HCT116 (cell line): ENCODE measurements around the gene LIG1. TPM values are rescaled to one million over a fixed set of nuclear protein-coding genes. Genes with fewer than 3 reads are reported as not detected.

Experiments used
- ATAC-seq: fragments of 200-7000 bp; cut with Tn5 transposase; 2 replicates; pipeline ENCODE4 v1.9.1; 2020; ENCODE audit warnings: mild to moderate bottlenecking, moderate library complexity
- BruUV-seq: library from RNA; stranded (reverse); fragments of 400-500 nt; replicated peaks from 2 replicates; lab custom pipeline; 2021; lab: Mats Ljungman, UMichigan
- CTCF ChIA-PET: fragments of 300-600 bp; sonication (Branson Sonifier 250); formaldehyde crosslinking; loops from one replicate; lab custom pipeline; 2021; ENCODE audit warnings: antibody characterized with exemption; lab: Charles Lee
- POLR2A ChIA-PET: fragments of 300-600, 350-600 bp; sonication (Branson Sonifier 250); formaldehyde crosslinking; loops from one replicate; lab custom pipeline; 2021; ENCODE audit warnings: antibody characterized with exemption; lab: Charles Lee
- RAD21 ChIA-PET, 2 experiments: fragments of 300-600 bp; sonication (Branson Sonifier 250); formaldehyde crosslinking; loops; one replicate each; lab custom pipeline; 2023; ENCODE audit warnings: low total read pairs in 2 of 2; ENCODE audit not compliant: uncharacterized antibody in 2 of 2, unreplicated experiment in 2 of 2, low non-redundant PET in 1 of 2; lab: Charles Lee
- DNase-seq: peaks from one replicate; pipeline ENCODE4 v3.0.0-alpha.2; 2010; ENCODE audit warnings: low read depth, low spot score
- H2AFZ ChIP-seq: fragments of 200-600 bp; shearing (Covaris generic), sonication (generic); 2 replicates; pipeline ENCODE4 v1.6.1; 2017; ENCODE audit warnings: low read depth, mixed run types, mixed read lengths, antibody characterized with exemption, low read length; ENCODE audit not compliant: poor library complexity, severe bottlenecking
- H3K27ac ChIP-seq: 2 replicates; pipeline ENCODE4 v1.5.1; 2012; ENCODE audit warnings: low read depth, low read length
- H3K27me3 ChIP-seq: fragments of 200-600 bp; sonication (generic); 2 replicates; pipeline ENCODE4 v1.6.1; 2016; ENCODE audit warnings: mixed run types, low read length, mixed read lengths; ENCODE audit not compliant: insufficient read depth
- H3K36me3 ChIP-seq, 2 experiments: fragments of 200-500 bp in 1 of 2; fragments of 200-600 bp in 1 of 2; sonication (Bioruptor generic) in 1 of 2; sonication (generic) in 1 of 2; 2 replicates each; pipeline versions ENCODE4 v1.5.1 to v1.6.1; 2014 to 2016; ENCODE audit warnings: low read length in 2 of 2, inconsistent platforms in 1 of 2, mixed read lengths in 1 of 2, mixed run types in 1 of 2; ENCODE audit not compliant: insufficient read depth in 2 of 2, control insufficient read depth in 1 of 2
- H3K4me1 ChIP-seq, 2 experiments: fragments of 200-600 bp in 1 of 2; sonication (generic) in 1 of 2; 2 replicates each; pipeline versions ENCODE4 v1.5.1 to v1.6.1; 2012 to 2017; ENCODE audit warnings: low read length in 2 of 2, inconsistent platforms in 1 of 2, mild to moderate bottlenecking in 1 of 2, mixed read lengths in 1 of 2, mixed run types in 1 of 2, moderate library complexity in 1 of 2; ENCODE audit not compliant: insufficient read depth in 2 of 2, control insufficient read depth in 1 of 2
- H3K4me2 ChIP-seq: fragments of 200-600 bp; sonication (generic); 2 replicates; pipeline ENCODE4 v1.6.1; 2017; ENCODE audit warnings: mixed run types, low read length, mixed read lengths
- H3K4me3 ChIP-seq, 2 experiments: fragments of 200-600 bp in 1 of 2; sonication (generic) in 1 of 2; replicated peaks in 1 of 2; 2 replicates each; pipeline ENCODE4 v1.5.1; 2011 to 2016; ENCODE audit warnings: low read length in 2 of 2, control low read depth in 1 of 2, low read depth in 1 of 2, mild to moderate bottlenecking in 1 of 2, mixed read lengths in 1 of 2, mixed run types in 1 of 2
- H3K79me2 ChIP-seq: fragments of 200-600 bp; sonication (generic); 2 replicates; pipeline ENCODE4 v1.6.1; 2017; ENCODE audit warnings: mild to moderate bottlenecking, mixed run types, low read length, moderate library complexity, mixed read lengths; ENCODE audit not compliant: insufficient read depth
- H3K9ac ChIP-seq: fragments of 200-600 bp; sonication (generic); 2 replicates; pipeline ENCODE4 v1.6.1; 2016; ENCODE audit warnings: low read length, mixed read lengths
- H3K9me2 ChIP-seq: fragments of 200-600 bp; sonication (generic), shearing (Covaris generic); 2 replicates; pipeline ENCODE4 v1.6.1; 2017; ENCODE audit warnings: mixed run types, mild to moderate bottlenecking, moderate library complexity; ENCODE audit not compliant: insufficient read depth
- H3K9me3 ChIP-seq, 2 experiments: fragments of 200-500 bp in 1 of 2; fragments of 200-600 bp in 1 of 2; sonication (Bioruptor generic) in 1 of 2; sonication (generic) in 1 of 2; 2 replicates each; pipeline ENCODE4 v1.6.1; 2014 to 2017; ENCODE audit warnings: low read length in 2 of 2, mixed read lengths in 2 of 2, inconsistent platforms in 1 of 2, low read depth in 1 of 2, mild to moderate bottlenecking in 1 of 2, mixed run types in 1 of 2, moderate library complexity in 1 of 2; ENCODE audit not compliant: control insufficient read depth in 1 of 2, insufficient read depth in 1 of 2
- H4K20me1 ChIP-seq: fragments of 200-600 bp; sonication (generic), shearing (Covaris generic); 2 replicates; pipeline ENCODE4 v1.6.1; 2017; ENCODE audit warnings: mixed run types, mild to moderate bottlenecking, moderate library complexity; ENCODE audit not compliant: insufficient read depth
- CBX3 ChIP-seq: IDR thresholded peaks from 2 replicates; pipeline ENCODE4 v1.6.1; 2012; ENCODE audit warnings: low read depth
- CTCF ChIP-seq, 3 experiments: fragments of 200-600 bp in 1 of 3; sonication (generic) in 1 of 3; IDR thresholded peaks in 2 of 3; conservative IDR thresholded peaks in 1 of 3; 2 replicates each; pipeline ENCODE4 v1.5.1; 2012 to 2017; ENCODE audit warnings: low read depth in 2 of 3, low read length in 2 of 3, antibody characterized with exemption in 1 of 3, borderline replicate concordance in 1 of 3, control low read depth in 1 of 3, mild to moderate bottlenecking in 1 of 3, mixed read lengths in 1 of 3, mixed run types in 1 of 3, moderate library complexity in 1 of 3; ENCODE audit not compliant: insufficient read depth in 1 of 3
- EGR1 ChIP-seq: IDR thresholded peaks from 2 replicates; pipeline ENCODE4 v1.6.1; 2012; ENCODE audit warnings: low read depth
- EZH2phosphoT487 ChIP-seq: fragments of 200-600 bp; IDR thresholded peaks from 2 replicates; pipeline ENCODE4 v1.6.1; 2018; ENCODE audit warnings: antibody characterized with exemption, borderline replicate concordance
- FOSL1 ChIP-seq: IDR thresholded peaks from 2 replicates; pipeline ENCODE4 v1.6.1; 2012; ENCODE audit warnings: low read depth
- JUND ChIP-seq: IDR thresholded peaks from 2 replicates; pipeline ENCODE4 v1.6.1; 2012
- MAX ChIP-seq: IDR thresholded peaks from 2 replicates; pipeline ENCODE4 v1.6.1; 2012
- POLR2A ChIP-seq: IDR thresholded peaks from 2 replicates; pipeline ENCODE4 v1.7.0; 2011; ENCODE audit warnings: borderline replicate concordance; ENCODE audit not compliant: insufficient read depth, insufficient read length; ENCODE audit errors: extremely low read depth
- POLR2AphosphoS5 ChIP-seq: IDR thresholded peaks from 2 replicates; pipeline ENCODE4 v1.6.1; 2011; ENCODE audit warnings: mild to moderate bottlenecking, low read depth, low read length, moderate library complexity
- RAD21 ChIP-seq: IDR thresholded peaks from 2 replicates; pipeline ENCODE4 v1.6.1; 2012; ENCODE audit warnings: low read depth, mild to moderate bottlenecking
- REST ChIP-seq: IDR thresholded peaks from 2 replicates; pipeline ENCODE4 v1.6.1; 2012; ENCODE audit warnings: low read depth
- SIN3A ChIP-seq: IDR thresholded peaks from 2 replicates; pipeline ENCODE4 v1.6.1; 2012; ENCODE audit warnings: low read depth
- ZFX ChIP-seq: fragments of 450-650 bp; IDR thresholded peaks from 2 replicates; pipeline ENCODE4 v1.6.1; 2017
- ZNF274 ChIP-seq: fragments of 200-500 bp; sonication (Bioruptor generic); IDR thresholded peaks from 2 replicates; pipeline ENCODE4 v1.6.1; 2014; ENCODE audit warnings: mild to moderate bottlenecking, low read depth, low read length, inconsistent platforms
- intact Hi-C: fragments of 100-400 bp; cut with micrococcal nuclease; formaldehyde crosslinking; loops from 2 replicates; pipeline ENCODE4 v1.10.0; 2022
- total RNA-seq: library from RNA; stranded (reverse); gene quantifications from one replicate; pipeline ENCODE4 v1.2.1, GENCODE V29; 2021; ENCODE audit not compliant: unreplicated experiment

LIG1 gene
- total RNA-seq, 1 experiment from 2014 or later = 122 TPM

DNA sequence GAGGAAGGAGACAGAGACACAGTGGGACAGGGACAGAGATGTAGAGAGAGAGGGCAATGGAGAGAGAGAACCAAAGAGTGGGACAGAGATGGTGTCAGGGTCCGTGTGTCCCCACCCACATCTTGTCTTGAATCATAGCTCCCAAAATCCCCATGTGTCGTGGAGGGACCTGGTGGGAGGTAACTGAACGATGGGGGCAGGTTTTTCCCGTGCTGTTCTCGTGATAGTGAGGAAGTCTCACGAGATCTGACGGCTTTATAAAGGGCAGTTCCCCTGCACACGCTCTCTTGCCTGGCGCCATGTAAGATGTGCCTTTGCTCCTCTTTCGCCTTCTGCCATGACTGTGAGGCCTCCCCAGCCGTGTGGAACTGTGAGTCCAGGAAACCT is 52.0 kb downstream of the LIG1 start:
- ChIA-PET CTCF (no interaction called here), POLR2A (no interaction called here), RAD21 (no interaction called here)
- Histone ChIP-seq H3K4me1 (no peaks in the 10 kb centered on the region), H3K4me2 (no peak overlapping the region), H2AFZ (no peak overlapping the region), H3K27ac (no peak overlapping the region), H4K20me1 (no peaks in the 10 kb centered on the region), H3K9me2 (no peaks in the 10 kb centered on the region), H3K9ac (no peak overlapping the region), H3K9me3 (no peaks in the 10 kb centered on the region), H3K4me3 (no peak overlapping the region), H3K36me3 (peaks cover 5 to 23% of the 10 kb centered on the region in 2 experiments; a peak in 3 of 4 replicates), H3K79me2 (no peaks in the 10 kb centered on the region), H3K27me3 (no peaks in the 10 kb centered on the region)
- DNase-seq (no peak), ATAC-seq (no peak)
- intact Hi-C loops = no loop called here
- TF ChIP-seq CBX3 (no peak), SIN3A (no peak), RAD21 (no peak), CTCF (IDR thresholded peaks at IDR 0.05 in 2 of 3, conservative IDR thresholded peaks at IDR 0.05 in 1 of 3; ENCODE audit: borderline replicate concordance in 1 of 3, insufficient read depth in 1 of 3, low read depth in 2 of 3, low read length in 2 of 3) (no peak), ZNF274 (no peak), EZH2phosphoT487 (no peak), POLR2A (no peak), REST (no peak), MAX (no peak), JUND (no peak), POLR2AphosphoS5 (no peak), EGR1 (no peak), ZFX (no peak), FOSL1 (no peak)
- BruUV-seq = no TSS peak
